Fibroblast of the aortic adventitia (primary cell): ENCODE results near the gene PC. TPM values are rescaled to one million over a fixed set of nuclear protein-coding genes. Genes with fewer than 3 reads are reported as not detected.
A peak's percentile ranks its signal among the peaks of the same experiment; 100 is the strongest.

ENCODE experiments used
- DNase-seq: peaks from one replicate; pipeline ENCODE4 v3.0.0-alpha.2; 2010; ENCODE audit warnings: low read depth
- H3K4me3 ChIP-seq: 2 replicates; pipeline ENCODE4 v1.5.1; 2011; ENCODE audit warnings: low read depth, mild to moderate bottlenecking, control low read depth, low read length, moderate library complexity
- CTCF ChIP-seq: IDR thresholded peaks from 2 replicates; pipeline ENCODE4 v1.5.1; 2011; ENCODE audit warnings: mild to moderate bottlenecking, low read length, control low read depth, inconsistent platforms; ENCODE audit not compliant: insufficient read depth
- total RNA-seq: library from RNA; depleted of rRNA; stranded (reverse); fragments of >200 nt; gene quantifications from 2 replicates; pipeline ENCODE4 v1.2.3, GENCODE V29; 2012; ENCODE audit warnings: low replicate concordance

PC gene
- total RNA-seq, 1 donor, result 12.7 TPM

GRCh38 chr11:66953081-66953833, 4.9 kb downstream of the PC start:
- TF ChIP-seq CTCF, result no peak
- no peak for DNase-seq
- no peak overlapping the region for H3K4me3 ChIP-seq

GRCh38 chr11:66951927-66952337, 6.3 kb downstream of the PC start:
- no peak overlapping the region for H3K4me3 ChIP-seq
- no peak for DNase-seq
- no peak for TF ChIP-seq CTCF

- no peak for TF ChIP-seq CTCF
- H3K4me3 ChIP-seq, result no peak overlapping the region
- no peak for DNase-seq
Measured at GRCh38 chr11:66951135-66951534, 7.0 kb downstream of the PC start.

- H3K4me3 ChIP-seq, result no peak overlapping the region
- DNase-seq, result peak; percentile 60
- TF ChIP-seq CTCF, result no peak
Measured at GRCh38 chr11:66950112-66950535, 8.1 kb downstream of the PC start.

- no peak for DNase-seq
- TF ChIP-seq CTCF, result no peak
- H3K4me3 ChIP-seq, result no peak overlapping the region
Measured at GRCh38 chr11:66938582-66939135, 19.5 kb downstream of the PC start.

- no peak for TF ChIP-seq CTCF
- no peak overlapping the region for H3K4me3 ChIP-seq
- no peak for DNase-seq
Measured at GRCh38 chr11:66937193-66937733, 20.9 kb downstream of the PC start.
